H1 (cell line): ENCODE results near the gene CTNNBL1. TPM values are rescaled to one million over a fixed set of nuclear protein-coding genes. Genes with fewer than 3 reads are reported as not detected.

Experiments
- CTBP2 ChIP-seq: IDR thresholded peaks from 2 replicates; pipeline ENCODE4 v1.7.0; 2011; ENCODE audit warnings: borderline replicate concordance, mild to moderate bottlenecking, moderate library complexity, mixed read lengths, low read length; ENCODE audit not compliant: insufficient read depth, insufficient read length
- TBP ChIP-seq: IDR thresholded peaks from 2 replicates; pipeline ENCODE4 v1.6.1; 2011; ENCODE audit warnings: low read depth, low read length, improper control_type of control experiment
- TEAD4 ChIP-seq: IDR thresholded peaks from 2 replicates; pipeline ENCODE4 v1.6.1; 2012; ENCODE audit warnings: low read depth, low read length, inconsistent platforms, mixed read lengths
- ZNF274 ChIP-seq: IDR thresholded peaks from 2 replicates; pipeline ENCODE4 v1.7.0; 2012; ENCODE audit warnings: low read length, borderline replicate concordance; ENCODE audit errors: extremely low read depth
- polyA plus RNA-seq, 7 experiments: library from polyadenylated mRNA; depleted of rRNA in 3 of 7; stranded (reverse) in 5 of 7; unstranded in 2 of 7; fragments of >200 nt in 5 of 7; fragments of 200-250 nt in 2 of 7; gene quantifications; 1 replicate in 5 of 7; 2 replicates in 1 of 7; 4 replicates in 1 of 7; pipeline versions ENCODE4 v1.2.1 to v1.2.3, GENCODE V29; 2011 to 2013; ENCODE audit warnings: missing spikeins in 2 of 7, mixed read lengths in 2 of 7
- total RNA-seq: library from RNA; stranded (reverse); fragmentation: NEBNext Ultra II Directional; extraction: Animal tissue kit (Norgen Biotek cat#: 25700); gene quantifications from 2 replicates; pipeline ENCODE4 v1.2.1, GENCODE V29; 2021

CTNNBL1 gene
- total and polyA plus RNA-seq, 2 of the 8 experiments (the other 6 are each of a cell fraction or from before 2014, with no cell fraction given), result 19.6 to 81.6 TPM

- no peak for TF ChIP-seq ZNF274
- no peak for TF ChIP-seq TBP
- TF ChIP-seq TEAD4, result no peak
- no peak for TF ChIP-seq CTBP2
These were observed 66.0 kb downstream of the CTNNBL1 start (continued) for GRCh38 chr20:37759761-37760209.
